CD14-positive monocyte (primary cell): ENCODE measurements around the gene CDC42EP2. TPM values are rescaled to one million over a fixed set of nuclear protein-coding genes. Genes with fewer than 3 reads are reported as not detected.

Experiments used
- DNase-seq, 3 donors: peaks; one replicate each; pipeline ENCODE4 v3.0.0-alpha.2; 2011 to 2022
- H2AFZ ChIP-seq: 2 replicates; pipeline ENCODE4 v1.6.0; 2012; ENCODE audit warnings: mild to moderate bottlenecking, low read depth, low read length, inconsistent platforms; ENCODE audit not compliant: insufficient read depth, poor library complexity, severe bottlenecking
- H3K27ac ChIP-seq, 2 donors: 1 replicate in 1 of 2; 2 replicates in 1 of 2; pipeline ENCODE4 v1.5.1; 2012 to 2013; ENCODE audit warnings: low read length in 2 of 2, control low read depth in 1 of 2, inconsistent platforms in 1 of 2, low read depth in 1 of 2, mild to moderate bottlenecking in 1 of 2
- H3K27me3 ChIP-seq, 2 donors: one replicate each; pipeline versions ENCODE4 v1.6.0 to v1.6.1; 2011 to 2013; ENCODE audit warnings: low read length in 2 of 2; ENCODE audit not compliant: control insufficient read depth in 2 of 2, insufficient read depth in 2 of 2
- H3K36me3 ChIP-seq, 2 donors: replicated peaks in 1 of 2; 1 replicate in 1 of 2; 2 replicates in 1 of 2; pipeline versions ENCODE4 v1.5.1 to v1.6.1; 2012 to 2013; ENCODE audit warnings: low read length in 2 of 2, control low read depth in 1 of 2, inconsistent platforms in 1 of 2, mild to moderate bottlenecking in 1 of 2; ENCODE audit not compliant: insufficient read depth in 2 of 2, control insufficient read depth in 1 of 2
- H3K4me1 ChIP-seq, 2 donors: 1 replicate in 1 of 2; 2 replicates in 1 of 2; pipeline versions ENCODE4 v1.5.1 to v1.6.1; 2012 to 2013; ENCODE audit warnings: low read length in 2 of 2, control low read depth in 1 of 2, inconsistent platforms in 1 of 2, mild to moderate bottlenecking in 1 of 2, moderate library complexity in 1 of 2; ENCODE audit not compliant: insufficient read depth in 2 of 2, control insufficient read depth in 1 of 2
- H3K4me2 ChIP-seq: replicated peaks from 2 replicates; pipeline ENCODE3; 2012; ENCODE audit warnings: low read length, moderate library complexity, mild to moderate bottlenecking; ENCODE audit not compliant: poor library complexity, severe bottlenecking; ENCODE audit errors: extremely low read depth
- H3K4me3 ChIP-seq, 3 experiments: fragments of 200-600 bp in 1 of 3; sonication (generic) in 1 of 3; replicated peaks in 1 of 3; 1 replicate in 2 of 3; 2 replicates in 1 of 3; pipeline ENCODE4 v1.5.1; 2011 to 2013; ENCODE audit warnings: low read length in 3 of 3, mild to moderate bottlenecking in 3 of 3, control low read depth in 2 of 3, low read depth in 2 of 3, inconsistent platforms in 1 of 3, moderate library complexity in 1 of 3
- H3K79me2 ChIP-seq: 2 replicates; pipeline ENCODE4 v1.6.0; 2012; ENCODE audit warnings: mild to moderate bottlenecking, control low read depth, inconsistent platforms, low read length, moderate library complexity; ENCODE audit not compliant: insufficient read depth
- H3K9ac ChIP-seq: 2 replicates; pipeline ENCODE4 v1.6.0; 2017; ENCODE audit warnings: low read length, mild to moderate bottlenecking; ENCODE audit not compliant: insufficient read depth, poor library complexity, severe bottlenecking
- H3K9me3 ChIP-seq, 2 donors: replicated peaks in 1 of 2; 1 replicate in 1 of 2; 2 replicates in 1 of 2; pipeline versions ENCODE4 v1.5.1 to v1.6.1; 2012 to 2013; ENCODE audit warnings: low read length in 2 of 2, control low read depth in 1 of 2; ENCODE audit not compliant: control insufficient read depth in 1 of 2, insufficient read depth in 1 of 2
- H4K20me1 ChIP-seq: 2 replicates; pipeline ENCODE4 v1.6.0; 2012; ENCODE audit warnings: mild to moderate bottlenecking, low read length, control low read depth, moderate library complexity; ENCODE audit not compliant: insufficient read depth
- H3K27ac Mint-ChIP-seq, 7 donors: one replicate each; pipeline ENCODE4 v1.8.0; 2020; ENCODE audit warnings: mild to moderate bottlenecking in 7 of 7, mixed read lengths in 7 of 7, moderate library complexity in 6 of 7, inconsistent platforms in 2 of 7
- H3K27me3 Mint-ChIP-seq, 3 donors: one replicate each; pipeline ENCODE4 v1.8.0; 2021 to 2022; ENCODE audit warnings: low read depth in 3 of 3, mild to moderate bottlenecking in 3 of 3, mixed read lengths in 3 of 3, moderate library complexity in 3 of 3, inconsistent platforms in 1 of 3
- H3K36me3 Mint-ChIP-seq, 2 donors: one replicate each; pipeline ENCODE4 v1.8.0; 2020; ENCODE audit warnings: mixed read lengths in 2 of 2, inconsistent platforms in 1 of 2, mild to moderate bottlenecking in 1 of 2
- H3K4me1 Mint-ChIP-seq: one replicate; pipeline ENCODE4 v1.8.0; 2020; ENCODE audit warnings: mild to moderate bottlenecking, mixed read lengths
- H3K4me3 Mint-ChIP-seq, 2 donors: one replicate each; pipeline ENCODE4 v1.8.0; 2020; ENCODE audit warnings: mild to moderate bottlenecking in 2 of 2, mixed read lengths in 2 of 2, moderate library complexity in 1 of 2
- H3K9me3 Mint-ChIP-seq, 7 donors: one replicate each; pipeline ENCODE4 v1.8.0; 2020 to 2022; ENCODE audit warnings: mixed read lengths in 7 of 7, mild to moderate bottlenecking in 6 of 7, moderate library complexity in 6 of 7, inconsistent platforms in 2 of 7
- CTCF ChIP-seq: fragments of 200-600 bp; IDR thresholded peaks from one replicate; pipeline ENCODE4 v1.8.0; 2022; ENCODE audit warnings: antibody characterized with exemption, mild to moderate bottlenecking
- WGBS: methylation state at CpG from one replicate; pipeline ENCODE4 v1.1.5; 2013; ENCODE audit warnings: missing lambda C conversion rate; ENCODE audit not compliant: insufficient coverage; 5-methylcytosine and 5-hydroxymethylcytosine counted together
- intact Hi-C, 2 donors: fragments of 100-400 bp; cut with micrococcal nuclease; formaldehyde crosslinking; loops; one replicate each; pipeline versions ENCODE4 v1.15.0 to v1.15.1; 2023
- polyA plus RNA-seq, 3 donors: library from polyadenylated mRNA; depleted of rRNA in 1 of 3; unstranded in 2 of 3; stranded (reverse) in 1 of 3; fragments of 300-500 nt in 2 of 3; fragments of >200 nt in 1 of 3; fragmentation: Illumina TruSeq in 2 of 3; gene quantifications; 1 replicate in 2 of 3; 2 replicates in 1 of 3; pipeline ENCODE4 v1.2.3, GENCODE V29; 2012 to 2021

Gene CDC42EP2
- polyA plus RNA-seq, 3 donors: 5.4 to 15.6 (median 10.1) TPM

DNA sequence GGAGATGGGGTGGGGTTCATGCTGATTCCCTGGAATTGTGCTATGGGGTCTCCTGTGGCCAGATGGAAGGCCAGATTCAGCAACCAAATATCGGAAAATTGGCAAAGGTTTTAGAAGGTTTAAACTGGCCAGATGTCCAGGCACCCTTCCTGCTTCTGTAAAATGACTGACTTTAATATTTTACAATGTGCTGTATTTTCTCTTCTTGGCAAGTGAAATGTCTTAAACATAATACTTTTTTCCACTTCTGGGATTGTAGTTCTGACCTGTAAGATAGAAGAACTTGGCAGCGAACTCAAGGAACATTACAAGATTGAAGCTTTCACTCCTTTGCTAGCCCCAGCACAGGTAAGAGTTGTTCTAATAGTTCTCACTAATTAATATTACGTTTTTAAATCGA lies 35.4 kb upstream of the CDC42EP2 start:
- Mint-ChIP-seq H3K27ac (peak overlapping the region in 4 of 7 donors; percentile 55 to 81 (median 60)), H3K27me3 (no peaks in the 10 kb centered on the region), H3K9me3 (no peaks in the 10 kb centered on the region), H3K4me1 (peaks cover 30% of the 10 kb centered on the region), H3K36me3 (peaks cover 52 to 55% of the 10 kb centered on the region in 2 donors), H3K4me3 (no peak overlapping the region)
- no peaks in the 10 kb centered on the region for H3K79me2 ChIP-seq
- no CpG with 5 or more reads among the region's 4 CpGs for WGBS
- no peaks in the 10 kb centered on the region for H4K20me1 ChIP-seq
- H3K9ac ChIP-seq: no peak overlapping the region
- TF ChIP-seq CTCF: no peak
- peak overlapping the region in 1 of 2 donors; percentile 63 for H3K27ac ChIP-seq
- DNase-seq: no peak
- no peak overlapping the region for H3K4me2 ChIP-seq
- no peak overlapping the region for H3K4me3 ChIP-seq
- intact Hi-C loops: loop anchor here in 1 of 2 donors (5.0 kb wide), 1 partner anchor 53 kb away; the partner anchor contains the start of gene DPF2
- H2AFZ ChIP-seq: no peak overlapping the region
- H3K36me3 ChIP-seq: peaks cover 30 to 52% of the 10 kb centered on the region in 2 donors
- H3K9me3 ChIP-seq: no peaks in the 10 kb centered on the region
- peaks cover 27 to 38% of the 10 kb centered on the region in 2 donors for H3K4me1 ChIP-seq
- H3K27me3 ChIP-seq: no peaks in the 10 kb centered on the region

DNA sequence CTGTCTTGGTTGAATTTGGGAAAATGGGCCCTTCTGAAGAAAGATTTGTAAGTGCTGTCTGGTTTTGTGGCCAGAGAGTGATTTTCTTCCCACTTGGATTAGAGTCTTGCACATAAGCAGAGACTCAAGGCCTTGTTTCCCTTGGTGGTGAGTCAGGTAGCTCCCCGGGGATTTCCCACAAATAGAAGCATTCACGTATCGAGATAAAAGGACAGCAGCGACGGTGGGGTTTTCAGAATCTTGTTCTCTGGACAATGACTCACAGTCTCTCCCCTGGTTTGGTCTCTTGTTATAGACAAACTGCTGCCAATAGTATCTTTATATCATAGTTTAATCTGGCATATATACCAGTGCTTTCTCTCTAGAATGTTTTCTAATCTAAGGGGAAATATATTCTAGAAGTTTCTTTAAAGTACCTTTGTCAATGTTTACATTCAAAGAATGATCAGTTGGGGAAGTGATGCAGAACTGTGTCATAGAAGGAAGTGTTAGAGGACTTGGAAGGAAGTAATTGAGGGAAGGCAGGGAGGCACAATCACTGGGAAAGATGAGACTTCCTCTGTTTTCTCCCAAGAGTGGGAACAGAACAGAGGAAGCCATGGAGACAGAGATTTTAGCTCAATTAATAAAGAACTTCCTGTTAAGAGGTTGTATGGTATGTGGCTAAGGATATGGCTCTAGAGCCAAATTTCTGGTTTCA lies 34.8 kb upstream of the CDC42EP2 start:
- Mint-ChIP-seq H3K4me3 (peak overlapping the region in 1 of 2 donors; percentile 56), H3K4me1 (peaks cover 30% of the 10 kb centered on the region), H3K27ac (peak overlapping the region; percentile 55 to 84 (median 70)), H3K36me3 (peaks cover 56 to 60% of the 10 kb centered on the region in 2 donors), H3K9me3 (no peaks in the 10 kb centered on the region), H3K27me3 (no peaks in the 10 kb centered on the region)
- Histone ChIP-seq H3K9me3 (no peaks in the 10 kb centered on the region), H3K4me1 (peaks cover 27 to 38% of the 10 kb centered on the region in 2 donors), H3K27ac (peak overlapping the region in 1 of 2 donors; percentile 63), H3K27me3 (no peaks in the 10 kb centered on the region), H3K36me3 (peaks cover 30 to 56% of the 10 kb centered on the region in 2 donors), H2AFZ (no peak overlapping the region), H3K9ac (no peak overlapping the region), H4K20me1 (no peaks in the 10 kb centered on the region), H3K4me2 (peak overlapping the region; percentile 5), H3K79me2 (no peaks in the 10 kb centered on the region), H3K4me3 (peak overlapping the region in 1 of 3 experiments; percentile 1)
- DNase-seq: peak; percentile 49 to 94 (median 55)
- no peak for TF ChIP-seq CTCF
- intact Hi-C loops: loop anchor here in 1 of 2 donors (5.0 kb wide), 1 partner anchor 52 kb away; the partner anchor contains the start of gene DPF2
- no CpG with 5 or more reads among the region's 5 CpGs for WGBS
